Panc1 (cell line): ENCODE measurements around the gene CHCHD10.

Source experiments
- POLR2AphosphoS5 ChIP-seq: IDR thresholded peaks from 2 replicates; pipeline ENCODE4 v1.6.1; 2012; ENCODE audit warnings: mild to moderate bottlenecking, low read depth, low read length, moderate library complexity
- TF ChIP-seq, protein P1 (sequence below): fragments of 450-650 bp; IDR thresholded peaks from 2 replicates; pipeline ENCODE4 v1.5.1; 2017; ENCODE audit warnings: mild to moderate bottlenecking

DNA sequence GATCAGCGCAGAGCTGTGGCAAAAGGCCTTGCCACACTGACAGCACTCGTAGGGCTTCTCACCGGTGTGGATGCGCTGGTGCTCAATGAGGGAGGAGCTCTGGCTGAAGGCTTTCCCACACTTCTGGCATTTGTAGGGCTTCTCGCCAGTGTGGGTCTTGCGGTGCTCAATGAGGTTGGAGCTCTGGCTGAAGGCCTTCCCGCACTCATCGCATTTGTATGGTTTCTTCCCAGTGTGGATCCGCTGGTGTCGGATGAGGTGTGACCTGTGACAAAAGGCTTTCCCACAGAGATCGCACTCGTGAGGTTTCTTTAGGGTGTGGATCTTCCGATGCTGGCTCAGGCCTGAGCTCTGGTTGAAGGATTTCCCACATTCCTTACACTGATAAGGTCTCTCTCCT, 23.8 kb downstream of the CHCHD10 start:
- TF ChIP-seq POLR2AphosphoS5 = no peak
- TF ChIP-seq, protein P1, sequence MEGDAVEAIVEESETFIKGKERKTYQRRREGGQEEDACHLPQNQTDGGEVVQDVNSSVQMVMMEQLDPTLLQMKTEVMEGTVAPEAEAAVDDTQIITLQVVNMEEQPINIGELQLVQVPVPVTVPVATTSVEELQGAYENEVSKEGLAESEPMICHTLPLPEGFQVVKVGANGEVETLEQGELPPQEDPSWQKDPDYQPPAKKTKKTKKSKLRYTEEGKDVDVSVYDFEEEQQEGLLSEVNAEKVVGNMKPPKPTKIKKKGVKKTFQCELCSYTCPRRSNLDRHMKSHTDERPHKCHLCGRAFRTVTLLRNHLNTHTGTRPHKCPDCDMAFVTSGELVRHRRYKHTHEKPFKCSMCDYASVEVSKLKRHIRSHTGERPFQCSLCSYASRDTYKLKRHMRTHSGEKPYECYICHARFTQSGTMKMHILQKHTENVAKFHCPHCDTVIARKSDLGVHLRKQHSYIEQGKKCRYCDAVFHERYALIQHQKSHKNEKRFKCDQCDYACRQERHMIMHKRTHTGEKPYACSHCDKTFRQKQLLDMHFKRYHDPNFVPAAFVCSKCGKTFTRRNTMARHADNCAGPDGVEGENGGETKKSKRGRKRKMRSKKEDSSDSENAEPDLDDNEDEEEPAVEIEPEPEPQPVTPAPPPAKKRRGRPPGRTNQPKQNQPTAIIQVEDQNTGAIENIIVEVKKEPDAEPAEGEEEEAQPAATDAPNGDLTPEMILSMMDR = no peak
